Endothelial cell (in vitro differentiated cells): ENCODE data around the gene RNASE1. TPM values are rescaled to one million over a fixed set of nuclear protein-coding genes. Genes with fewer than 3 reads are reported as not detected.

Experiments
- DNase-seq: peaks from one replicate; pipeline ENCODE4 v3.0.0; 2021; ENCODE audit warnings: low spot score
- H3K27ac Mint-ChIP-seq: one replicate; pipeline ENCODE4 v1.8.0; 2021; ENCODE audit warnings: mixed read lengths, inconsistent platforms; ENCODE audit not compliant: unreplicated experiment
- H3K27me3 Mint-ChIP-seq: one replicate; pipeline ENCODE4 v1.8.0; 2021; ENCODE audit warnings: mild to moderate bottlenecking, moderate library complexity, mixed read lengths, inconsistent platforms; ENCODE audit not compliant: unreplicated experiment
- H3K36me3 Mint-ChIP-seq: one replicate; pipeline ENCODE4 v1.8.0; 2021; ENCODE audit warnings: mild to moderate bottlenecking, low read depth, mixed read lengths, inconsistent platforms; ENCODE audit not compliant: unreplicated experiment
- H3K4me1 Mint-ChIP-seq: one replicate; pipeline ENCODE4 v1.8.0; 2021; ENCODE audit warnings: mild to moderate bottlenecking, mixed read lengths, inconsistent platforms; ENCODE audit not compliant: unreplicated experiment
- H3K4me3 Mint-ChIP-seq: one replicate; pipeline ENCODE4 v1.8.0; 2021; ENCODE audit warnings: mild to moderate bottlenecking, mixed read lengths, inconsistent platforms; ENCODE audit not compliant: unreplicated experiment
- H3K9me3 Mint-ChIP-seq: one replicate; pipeline ENCODE4 v1.8.0; 2021; ENCODE audit warnings: mixed read lengths, inconsistent platforms; ENCODE audit not compliant: unreplicated experiment
- CTCF ChIP-seq: fragments of 200-600 bp; sonication (generic); IDR thresholded peaks from one replicate; pipeline ENCODE4 v1.5.0; 2021; ENCODE audit warnings: antibody characterized with exemption; ENCODE audit not compliant: unreplicated experiment
- total RNA-seq: library from RNA; stranded (reverse); fragmentation: NEBNext Ultra II Directional; extraction: Animal tissue kit (Norgen Biotek cat#: 25700); gene quantifications from one replicate; pipeline ENCODE4 v1.2.1, GENCODE V29; 2021; ENCODE audit not compliant: unreplicated experiment

The RNASE1 gene
- total RNA-seq, 1 donor from 2014 or later = 31.6 TPM

- Mint-ChIP-seq H3K27me3 (peaks cover 4% of the 10 kb centered on the region), H3K4me1 (no peaks in the 10 kb centered on the region), H3K9me3 (peaks cover 4% of the 10 kb centered on the region), H3K36me3 (peaks cover 15% of the 10 kb centered on the region), H3K27ac (no peak overlapping the region), H3K4me3 (no peak overlapping the region)
- DNase-seq = no peak
- no peak for TF ChIP-seq CTCF
These were observed 50.6 kb downstream of the RNASE1 start for GRCh38 chr14:20751963-20752562.

Other genes starting within 250 kb of the RNASE1 start
- gene RNASE9, start 241.8 kb downstream of the RNASE1 start, total RNA-seq = not detected
- gene RNASE11, start 214.8 kb downstream of the RNASE1 start, total RNA-seq = 0.31 TPM
- not detected for gene RNASE12, start 211.5 kb downstream of the RNASE1 start, total RNA-seq
- gene OR6S1, start 161.2 kb downstream of the RNASE1 start, total RNA-seq = not detected
- gene RNASE4, start 118.3 kb downstream of the RNASE1 start, total RNA-seq = 1.0 TPM
- 6.5 TPM for gene ANG, start 114.1 kb downstream of the RNASE1 start, total RNA-seq
- not detected for gene EDDM3A, start 57.0 kb downstream of the RNASE1 start, total RNA-seq
- not detected for gene EDDM3B, start 34.4 kb downstream of the RNASE1 start, total RNA-seq
- gene RNASE6, start 21.6 kb downstream of the RNASE1 start, total RNA-seq = 13.7 TPM
- gene RNASE3, start 88.5 kb upstream of the RNASE1 start, total RNA-seq = not detected
- not detected for gene RNASE2, start 152.6 kb upstream of the RNASE1 start, total RNA-seq
- gene METTL17, start 187.1 kb upstream of the RNASE1 start, total RNA-seq = 62.7 TPM
- gene SLC39A2, start 196.4 kb upstream of the RNASE1 start, total RNA-seq = not detected
- gene NDRG2, start 222.2 kb upstream of the RNASE1 start, total RNA-seq = 45.9 TPM
- gene TPPP2, start 227.4 kb upstream of the RNASE1 start, total RNA-seq = 0.62 TPM
- gene RNASE13, start 232.0 kb upstream of the RNASE1 start, total RNA-seq = not detected
- gene RNASE7, start 239.5 kb upstream of the RNASE1 start, total RNA-seq = not detected